ENCODE measurements around the gene BYSL.

- no peak for TF ChIP-seq TAF1 (IDR thresholded peaks at IDR 0.05; ENCODE audit: borderline replicate concordance, insufficient read depth, low read length)
- peak; percentile 24; the same call in 1 of the 2 replicates for TF ChIP-seq POLR2AphosphoS5 (IDR thresholded peaks at IDR 0.05; ENCODE audit: low read depth, low read length)
- no peak for TF ChIP-seq SIN3A (IDR thresholded peaks at IDR 0.05; ENCODE audit: borderline replicate concordance, insufficient read depth, low read length)
- TF ChIP-seq REST (IDR thresholded peaks at IDR 0.05; ENCODE audit: insufficient read depth in 1 of 2, low read depth in 2 of 2, low read length in 2 of 2), result no peak
Measured at GRCh38 chr6:41937861-41938574, 16.7 kb downstream of the BYSL start.

All from PFSK-1 (cell line).